NCI-H1105 treated with DMSO at 0.1 percent for 48 hours (cell line): ENCODE results near the gene NFATC2.
A peak's percentile ranks its signal among the peaks of the same experiment; 100 is the strongest.
"Not testable (repeated sequence)": the region's sequence is repeated elsewhere in the genome, so short reads cannot be mapped to it uniquely, and the experiment has no call there.

Experiments
- DNase-seq: peaks from one replicate; lab custom pipeline; 2025; lab: John Stamatoyannopoulos, UW

NFATC2 gene

DNA sequence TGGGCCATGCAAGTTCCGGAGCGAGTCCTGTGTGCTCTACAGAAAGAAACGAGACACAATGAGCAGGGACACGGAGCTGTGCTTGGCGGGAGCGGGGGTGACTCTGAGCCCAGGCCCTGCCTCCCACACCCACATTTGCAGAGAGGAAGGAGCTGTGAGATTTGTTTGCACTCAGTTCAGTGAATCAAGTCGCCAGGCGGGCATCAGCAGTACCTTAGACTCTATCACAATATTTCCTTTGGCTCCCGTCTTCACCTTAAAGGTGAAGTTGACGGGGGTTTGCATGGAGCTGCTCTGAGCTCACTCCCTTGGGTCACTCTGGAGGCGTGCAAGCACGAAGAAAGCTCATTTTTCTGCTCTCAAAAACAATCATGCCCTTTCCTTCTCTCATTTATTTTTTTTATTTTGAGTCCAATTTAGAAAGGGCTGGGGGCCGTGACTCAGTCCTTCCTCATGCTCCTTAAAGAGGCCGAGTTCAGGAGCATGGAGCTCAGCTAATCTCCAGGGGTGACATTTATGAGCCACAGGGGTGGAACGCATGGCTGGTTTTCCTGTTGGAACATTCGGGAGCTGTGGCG, 188.2 kb downstream of the NFATC2 start:
- no peak for DNase-seq

GRCh38 chr20:51353491-51353890, 189.0 kb downstream of the NFATC2 start:
- DNase-seq: no peak

GRCh38 chr20:51352791-51353190, 189.7 kb downstream of the NFATC2 start:
- no peak for DNase-seq

GRCh38 chr20:51350941-51351631, 191.4 kb downstream of the NFATC2 start:
- no peak for DNase-seq

- no peak for DNase-seq
Observed at GRCh38 chr20:51348876-51349275, 193.6 kb downstream of the NFATC2 start.

- no peak for DNase-seq
Observed at GRCh38 chr20:51347831-51348230, 194.7 kb downstream of the NFATC2 start.

DNA sequence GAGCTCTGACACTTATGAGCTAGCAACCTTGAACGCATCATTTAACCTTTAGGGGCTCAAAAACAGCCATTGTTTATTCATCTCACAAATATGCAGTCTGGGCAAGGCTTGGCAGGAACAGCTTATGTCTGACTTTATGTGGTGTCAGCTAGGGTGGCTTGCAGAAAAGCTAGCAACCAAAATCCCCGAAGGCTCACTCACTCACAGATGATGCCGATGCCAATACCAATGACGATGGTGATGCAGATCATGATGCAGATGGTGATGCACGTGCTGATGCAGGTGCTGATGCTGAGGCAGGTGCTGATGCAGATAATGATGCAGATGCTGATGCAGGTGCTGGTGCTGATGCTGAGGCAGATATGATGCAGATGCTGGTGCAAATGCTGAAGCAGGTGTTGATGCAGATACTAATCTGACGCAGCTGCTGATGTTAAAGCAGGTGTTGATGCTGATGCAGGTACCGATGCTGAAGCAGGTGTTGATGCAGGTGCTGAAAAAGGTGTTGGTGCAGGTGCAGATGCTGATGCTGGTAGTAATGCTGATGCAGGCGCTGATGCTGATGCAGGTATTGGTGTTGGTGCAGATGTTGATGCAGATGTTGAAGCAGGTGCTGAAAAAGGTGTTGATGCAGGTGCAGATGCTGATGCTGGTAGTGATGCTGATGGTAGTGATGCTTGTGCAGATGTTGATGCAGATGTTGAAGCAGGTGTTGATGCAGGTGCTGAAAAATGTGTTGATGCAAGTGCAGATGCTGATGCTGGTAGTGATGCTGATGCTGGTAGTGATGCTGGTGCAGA, 195.6 kb downstream of the NFATC2 start:
- DNase-seq: no peak

DNA sequence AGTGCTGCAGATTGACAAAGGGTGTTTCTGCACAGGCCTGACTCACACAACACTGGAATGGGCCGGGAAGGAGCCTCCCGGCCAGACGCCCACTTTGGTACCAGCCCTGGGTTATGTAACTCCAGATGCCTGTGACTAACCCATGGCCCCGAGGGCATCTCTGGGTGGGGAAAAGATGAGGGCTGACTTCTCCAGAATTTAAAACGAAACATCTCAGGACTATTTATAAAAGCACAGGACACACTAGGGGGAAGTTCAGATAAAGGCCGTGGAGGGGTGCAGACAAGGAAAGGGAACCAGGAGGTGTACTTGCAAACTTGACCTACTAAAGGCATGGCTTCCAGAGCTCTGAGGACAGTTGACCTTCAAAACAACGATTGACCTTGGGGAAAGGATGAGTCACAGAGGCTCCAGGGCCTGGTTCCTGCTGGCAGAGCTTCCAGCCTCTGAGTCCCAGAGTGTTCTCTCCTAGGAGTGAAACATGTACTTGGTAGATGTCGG, 196.9 kb downstream of the NFATC2 start:
- no peak for DNase-seq

DNA sequence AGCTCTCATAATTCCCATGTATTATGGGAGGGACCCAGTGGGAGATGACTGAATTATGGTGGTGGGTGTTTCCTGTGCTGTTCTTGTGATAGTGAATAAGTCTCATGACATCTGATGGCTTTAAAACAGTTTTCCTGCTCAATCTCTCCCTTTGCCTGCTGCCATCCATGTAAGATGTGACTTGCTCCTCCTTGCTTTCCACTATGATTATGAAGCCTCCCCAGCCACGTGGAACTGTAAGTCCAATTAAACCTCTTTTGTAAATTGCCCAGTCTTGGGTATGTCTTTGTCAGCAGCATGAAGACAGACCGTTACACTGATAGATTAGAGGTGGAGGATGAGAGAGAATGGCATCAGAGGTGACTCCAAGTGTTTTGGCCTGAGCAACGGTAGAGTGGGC, 198.7 kb downstream of the NFATC2 start:
- not testable (repeated sequence) for DNase-seq

DNA sequence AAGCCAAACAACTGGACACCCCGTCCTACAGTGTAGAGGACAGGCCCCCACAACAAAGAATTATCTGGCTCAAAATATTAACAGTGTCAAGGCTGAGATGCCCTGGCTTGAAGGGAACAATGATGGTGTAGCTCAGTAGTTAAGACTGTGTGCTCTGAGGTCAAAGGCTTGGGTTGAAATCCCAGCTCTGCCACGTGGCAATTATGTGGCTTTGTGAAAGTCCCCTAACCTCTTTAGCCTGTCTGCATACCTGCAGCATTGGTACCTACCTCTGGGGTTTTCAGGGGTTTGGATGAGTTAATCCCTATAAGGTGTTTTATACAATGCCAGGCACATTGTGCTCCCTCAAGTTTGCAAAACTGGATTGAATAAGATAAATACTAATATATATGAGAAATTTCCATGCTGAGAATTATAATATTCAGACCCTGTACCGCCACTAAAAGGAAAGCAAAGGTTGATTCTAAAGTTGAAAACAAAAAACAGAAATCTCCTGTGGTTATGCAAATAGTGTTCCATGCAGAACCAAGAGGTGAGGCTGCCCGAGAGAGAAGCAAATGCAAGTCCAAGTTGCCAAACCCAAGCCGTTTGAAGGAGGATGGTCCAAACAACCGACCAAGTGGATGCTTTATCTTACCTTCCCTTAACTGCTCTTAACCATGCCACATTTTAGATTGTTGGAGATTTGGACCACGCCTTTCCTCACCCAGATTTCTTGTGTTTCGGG, 199.8 kb downstream of the NFATC2 start:
- no peak for DNase-seq

DNA sequence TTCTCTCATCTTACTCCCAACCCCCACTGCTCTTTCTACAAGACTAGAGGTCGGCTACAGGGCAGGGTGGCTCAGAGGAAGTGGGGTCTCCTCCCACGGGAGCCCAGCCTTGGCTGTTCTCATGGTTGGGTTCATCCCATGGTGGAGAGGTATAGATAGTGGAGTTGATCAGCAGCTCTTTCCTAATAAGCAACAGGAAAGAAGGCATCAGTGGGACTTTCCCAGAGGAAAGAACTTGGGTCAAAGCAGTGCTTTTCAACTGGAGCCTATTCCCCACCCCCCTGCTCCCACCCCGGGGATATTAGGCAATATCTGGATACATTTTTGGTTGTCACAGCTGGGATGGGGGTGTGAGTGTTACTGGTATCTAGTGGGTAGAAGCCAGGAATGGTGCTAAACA, 200.9 kb downstream of the NFATC2 start:
- DNase-seq: no peak

- DNase-seq: no peak
Observed at GRCh38 chr20:51340451-51340840, 202.1 kb downstream of the NFATC2 start.

- peak; percentile 84 for DNase-seq
Observed at GRCh38 chr20:51339721-51340450, 202.6 kb downstream of the NFATC2 start.

GRCh38 chr20:51338692-51339440, 203.7 kb downstream of the NFATC2 start:
- DNase-seq: no peak

DNA sequence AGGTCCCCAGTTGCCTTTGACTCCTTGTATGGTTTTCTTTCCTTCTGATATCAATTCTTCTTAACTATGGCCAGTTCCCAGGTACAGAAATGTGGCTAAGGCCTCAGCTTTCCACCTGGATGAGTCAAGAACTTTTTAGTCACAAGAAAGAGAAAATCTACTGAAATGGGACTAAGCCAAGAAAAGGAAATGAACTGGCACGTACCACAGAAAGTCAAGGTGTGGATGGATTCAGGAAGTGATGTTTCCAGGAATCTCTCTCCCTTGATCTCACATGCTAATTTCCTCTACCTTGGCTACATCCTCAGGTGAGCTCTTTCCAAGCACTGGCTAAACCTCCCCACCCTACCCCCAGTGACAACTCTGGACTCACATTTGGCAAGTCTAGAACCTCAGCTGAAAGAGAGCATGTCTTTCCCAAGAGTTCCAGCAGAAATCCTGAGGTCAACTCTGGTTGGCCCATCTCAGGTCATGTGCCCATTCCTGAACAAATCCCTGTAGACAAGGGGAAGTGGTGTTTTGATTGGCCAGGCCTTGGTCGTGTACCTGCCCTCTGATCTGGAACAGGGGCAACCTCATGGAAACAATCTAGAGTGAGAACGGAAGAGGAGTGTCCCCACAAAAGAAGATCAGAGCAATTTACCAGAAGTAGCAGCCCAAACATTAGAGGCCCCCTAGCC, 205.3 kb downstream of the NFATC2 start:
- no peak for DNase-seq
